GM12878 (cell line): Measurements from ENCODE around the gene TMUB1. TPM values are rescaled to one million over a fixed set of nuclear protein-coding genes. Genes with fewer than 3 reads are reported as not detected.

ENCODE experiments used
- ATAC-seq: fragments of 200-7000 bp; cut with Tn5 transposase; 3 replicates; pipeline ENCODE4 v1.9.1; 2020; ENCODE audit warnings: mild to moderate bottlenecking, moderate library complexity
- BruUV-seq: library from RNA; stranded (reverse); fragments of 400-500 nt; replicated peaks from 2 replicates; lab custom pipeline; 2021; lab: Mats Ljungman, UMichigan
- CTCF ChIA-PET: fragments of 300-600 bp; sonication (Branson Sonifier 250); formaldehyde crosslinking; extraction: SDS; loops from one replicate; lab custom pipeline; 2021; ENCODE audit warnings: inconsistent platforms; lab: Yijun Ruan, JAX
- POLR2A ChIA-PET: fragments of 350-600 bp; formaldehyde crosslinking; extraction: SDS; loops from one replicate; lab custom pipeline; 2021; ENCODE audit warnings: inconsistent platforms; lab: Charles Lee
- RAD21 ChIA-PET: fragments of 300-600 bp; sonication (Branson Sonifier 250); formaldehyde crosslinking; loops from one replicate; lab custom pipeline; 2023; ENCODE audit warnings: antibody characterized with exemption; ENCODE audit not compliant: unreplicated experiment; lab: Charles Lee
- SMC1A ChIA-PET: fragments of 300-600 bp; sonication (Branson Sonifier 250); formaldehyde crosslinking; loops from one replicate; lab custom pipeline; 2023; ENCODE audit not compliant: unreplicated experiment, uncharacterized antibody; lab: Charles Lee
- DNase-seq: peaks from one replicate; pipeline ENCODE4 v3.0.0-alpha.2; 2011; ENCODE audit warnings: low read depth, low spot score
- FAIRE-seq: peaks from 3 replicates; lab custom pipeline; 2011; peaks lifted over from hg19 to GRCh38; lab: Jason Lieb, UNC
- H2AFZ ChIP-seq: 2 replicates; pipeline ENCODE4 v1.6.0; 2011; ENCODE audit warnings: low read depth, low read length, control low read depth; ENCODE audit not compliant: control insufficient read depth
- H3K27ac ChIP-seq: 2 replicates; pipeline ENCODE4 v1.5.1; 2011; ENCODE audit warnings: control low read depth; ENCODE audit not compliant: control insufficient read depth, insufficient read depth
- H3K27me3 ChIP-seq, 2 experiments: replicated peaks in 1 of 2; 2 replicates each; pipeline versions ENCODE4 v1.6.0 to v1.6.1; 2011; ENCODE audit warnings: low read length in 1 of 2; ENCODE audit not compliant: control insufficient read depth in 2 of 2, insufficient read depth in 2 of 2
- H3K36me3 ChIP-seq, 2 experiments: 2 replicates each; pipeline ENCODE4 v1.5.1; 2011; ENCODE audit warnings: low read length in 1 of 2; ENCODE audit not compliant: control insufficient read depth in 2 of 2, insufficient read depth in 2 of 2
- H3K4me1 ChIP-seq: 2 replicates; pipeline ENCODE4 v1.6.1; 2011; ENCODE audit warnings: mild to moderate bottlenecking, low read length, moderate library complexity, mixed read lengths; ENCODE audit not compliant: control insufficient read depth, insufficient read depth
- H3K4me2 ChIP-seq: 2 replicates; pipeline ENCODE4 v1.6.0; 2011; ENCODE audit warnings: control low read depth; ENCODE audit not compliant: control insufficient read depth, insufficient read depth
- H3K4me3 ChIP-seq: fragments of 200-600 bp; sonication (generic); 2 replicates; pipeline ENCODE4 v1.5.1; 2016
- H3K79me2 ChIP-seq: 2 replicates; pipeline ENCODE4 v1.6.0; 2011; ENCODE audit warnings: low read length; ENCODE audit not compliant: control insufficient read depth, insufficient read depth
- H3K9ac ChIP-seq: 2 replicates; pipeline ENCODE4 v1.8.0; 2011; ENCODE audit warnings: low read length, control low read depth, mixed read lengths; ENCODE audit not compliant: control insufficient read depth, insufficient read depth
- H3K9me3 ChIP-seq: replicated peaks from 3 replicates; pipeline ENCODE4 v1.5.1; 2011; ENCODE audit warnings: mild to moderate bottlenecking, low read length; ENCODE audit not compliant: control insufficient read depth, insufficient read depth
- H4K20me1 ChIP-seq: 2 replicates; pipeline ENCODE4 v1.6.0; 2011; ENCODE audit not compliant: control insufficient read depth, insufficient read depth
- ASH2L ChIP-seq: fragments of 300-600, 200-600 bp; sonication (generic); IDR thresholded peaks from 2 replicates; pipeline ENCODE4 v1.6.1; 2017; ENCODE audit warnings: low read depth, mild to moderate bottlenecking, borderline replicate concordance
- CREM ChIP-seq: IDR thresholded peaks from 2 replicates; pipeline ENCODE4 v1.6.1; 2014; ENCODE audit warnings: antibody characterized with exemption, low read depth
- CTCF ChIP-seq, 3 experiments: IDR thresholded peaks in 2 of 3; conservative IDR thresholded peaks in 1 of 3; 2 replicates each; pipeline ENCODE4 v1.5.1; 2011; ENCODE audit warnings: low read depth in 3 of 3, low read length in 3 of 3, mild to moderate bottlenecking in 3 of 3, control low read depth in 2 of 3, moderate library complexity in 2 of 3, inconsistent platforms in 1 of 3, mixed read lengths in 1 of 3; ENCODE audit not compliant: control insufficient read depth in 2 of 3, insufficient read depth in 1 of 3; ENCODE audit errors: extremely low read depth in 1 of 3
- MTA2 ChIP-seq: fragments of 450-650 bp; IDR thresholded peaks from 2 replicates; pipeline ENCODE4 v1.6.1; 2016; ENCODE audit warnings: low read depth, mild to moderate bottlenecking, moderate library complexity
- MYC ChIP-seq: IDR thresholded peaks from 2 replicates; pipeline ENCODE4 v1.6.1; 2011; ENCODE audit warnings: mild to moderate bottlenecking, low read length, moderate library complexity, inconsistent platforms; ENCODE audit not compliant: insufficient read depth, insufficient replicate concordance, insufficient read length, severe bottlenecking
- NR2F1 ChIP-seq: fragments of 450-650 bp; conservative IDR thresholded peaks from 2 replicates; pipeline ENCODE4 v1.6.1; 2017; ENCODE audit warnings: mild to moderate bottlenecking
- PAX8 ChIP-seq: fragments of 450-650 bp; IDR thresholded peaks from 2 replicates; pipeline ENCODE4 v1.6.1; 2017; ENCODE audit warnings: mild to moderate bottlenecking, moderate library complexity
- PRDM15 ChIP-seq: fragments of 450-650 bp; formaldehyde crosslinking; IDR thresholded peaks from 2 replicates; pipeline ENCODE4 v1.4.0; 2020; ENCODE audit warnings: mild to moderate bottlenecking, moderate library complexity
- RB1 ChIP-seq: fragments of 450-650 bp; formaldehyde crosslinking; IDR thresholded peaks from 2 replicates; pipeline ENCODE4 v1.6.1; 2017; ENCODE audit warnings: mild to moderate bottlenecking, borderline replicate concordance
- SMAD5 ChIP-seq: IDR thresholded peaks from 2 replicates; pipeline ENCODE4 v1.6.1; 2016; ENCODE audit warnings: antibody characterized with exemption, low read depth
- SP1 ChIP-seq: IDR thresholded peaks from one replicate; pipeline ENCODE4 v1.6.1; 2011; ENCODE audit warnings: low read depth, low read length
- ZBED1 ChIP-seq: IDR thresholded peaks from 2 replicates; pipeline ENCODE4 v1.6.1; 2016; ENCODE audit warnings: borderline replicate concordance
- ZBTB40 ChIP-seq: fragments of 450-650 bp; IDR thresholded peaks from 2 replicates; pipeline ENCODE4 v1.6.1; 2016; ENCODE audit warnings: mild to moderate bottlenecking, moderate library complexity, borderline replicate concordance
- ZNF217 ChIP-seq: fragments of 450-650 bp; IDR thresholded peaks from 2 replicates; pipeline ENCODE4 v1.6.1; 2017; ENCODE audit warnings: antibody characterized with exemption, mild to moderate bottlenecking
- WGBS: methylation state at CpG from one replicate; pipeline ENCODE4 v1.1.6; 2016; ENCODE audit warnings: low lambda C conversion rate; ENCODE audit not compliant: insufficient replicate concordance, insufficient coverage; ENCODE audit errors: missing lambda C conversion rate; 5-methylcytosine and 5-hydroxymethylcytosine counted together
- in situ Hi-C: fragments of 300-500 bp; cut with MboI; formaldehyde crosslinking; loops from 9 replicates; pipeline ENCODE4 v1.14.3; 2018; ENCODE audit warnings: mixed read lengths
- intact Hi-C: fragments of 100-400 bp; cut with micrococcal nuclease; formaldehyde crosslinking; loops from one replicate; pipeline ENCODE4 v1.14.2; 2022; ENCODE audit not compliant: unreplicated experiment
- polyA plus RNA-seq, 11 experiments: library from polyadenylated mRNA; depleted of rRNA in 4 of 11; unstranded in 6 of 11; stranded (reverse) in 5 of 11; fragments of >200 nt; fragmentation: Nextera tagmentation in 4 of 11; fragmentation: Illumina TruSeq in 1 of 11; extraction: Ambion mirVana in 4 of 11; extraction: Trizol in 1 of 11; gene quantifications; 1 replicate in 1 of 11; 2 replicates in 10 of 11; pipeline versions ENCODE4 v1.2.1 to v1.2.3, GENCODE V29; 2011 to 2016; ENCODE audit warnings: inconsistent platforms in 2 of 11, missing spikeins in 2 of 11, low read depth in 1 of 11
- total RNA-seq, 4 experiments: library from RNA; depleted of rRNA in 3 of 4; stranded (reverse); fragments of >200 nt in 3 of 4; fragmentation: Illumina TruSeq in 1 of 4; extraction: Trizol in 1 of 4; gene quantifications; 2 replicates each; pipeline versions ENCODE4 v1.2.1 to v1.2.3, GENCODE V29; 2013 to 2021

Gene TMUB1
- total and polyA plus RNA-seq, 10 of the 15 experiments (the other 5 are each of a cell fraction or from before 2014, with no cell fraction given) = 0.27 to 79.5 (median 41.3) TPM; not detected in 1

- ChIA-PET CTCF (interaction anchor here (1.0 kb wide), 1 partner anchor 29 kb away, joined by 3 read pairs; the partner anchor contains the start of gene ABCB8), POLR2A (no interaction called here)
- no peak overlapping the region for H3K27ac ChIP-seq
- TF ChIP-seq ZNF217 (no peak), PRDM15 (CRISPR knock-in tag) (no peak), MTA2 (no peak), ASH2L (no peak), NR2F1 (no peak), SP1 (no peak), PAX8 (no peak), ZBED1 (no peak), CREM (no peak), ZBTB40 (no peak), MYC (no peak), CTCF (IDR thresholded peaks at IDR 0.05 in 2 of 3, conservative IDR thresholded peaks at IDR 0.05 in 1 of 3; ENCODE audit: control insufficient read depth in 2 of 3, extremely low read depth in 1 of 3, insufficient read depth in 1 of 3, low read depth in 3 of 3, low read length in 3 of 3) (no peak), RB1 (no peak), SMAD5 (no peak)
Measured at GRCh38 chr7:151056666-151057505, 26.4 kb downstream of the TMUB1 start.

More at GRCh38 chr7:151056666-151057505, 26.4 kb downstream of the TMUB1 start:
- Histone ChIP-seq H3K4me3 (peak overlapping the region; percentile 87), H3K79me2 (peaks cover 19% of the 10 kb centered on the region), H3K9ac (peak overlapping the region; percentile 82), H3K4me1 (peaks cover 24% of the 10 kb centered on the region), H3K36me3 (no peaks in the 10 kb centered on the region), H2AFZ (peak overlapping the region; percentile 94), H3K9me3 (no peaks in the 10 kb centered on the region), H4K20me1 (no peaks in the 10 kb centered on the region), H3K27me3 (no peaks in the 10 kb centered on the region), H3K4me2 (peak overlapping the region; percentile 95)
- FAIRE-seq (no peak), ATAC-seq (no peak), DNase-seq (no peak)
- RAD21 ChIA-PET = no interaction called here
- in situ Hi-C loops = no loop called here
- intact Hi-C loops = no loop called here
- SMC1A ChIA-PET = no interaction called here
- 69% methylated on average over 29 of the region's 29 CpGs for WGBS
- no TSS peak for BruUV-seq
